Measurements from ENCODE around the gene CHID1.

CHID1 gene

GRCh38 chr11:910589-911030 lies at the start of gene CHID1:
Gene CHID1, minus strand, starts transcription at chr11:910810. Its CDS starts 5,994 bp downstream, at chr11:904816.
- DNase-seq (ENCODE audit: low spot score): peak; percentile 98

- DNase-seq (ENCODE audit: low spot score): no peak
These were observed 49.0 kb upstream of the CHID1 start for GRCh38 chr11:959608-960007.

DNA sequence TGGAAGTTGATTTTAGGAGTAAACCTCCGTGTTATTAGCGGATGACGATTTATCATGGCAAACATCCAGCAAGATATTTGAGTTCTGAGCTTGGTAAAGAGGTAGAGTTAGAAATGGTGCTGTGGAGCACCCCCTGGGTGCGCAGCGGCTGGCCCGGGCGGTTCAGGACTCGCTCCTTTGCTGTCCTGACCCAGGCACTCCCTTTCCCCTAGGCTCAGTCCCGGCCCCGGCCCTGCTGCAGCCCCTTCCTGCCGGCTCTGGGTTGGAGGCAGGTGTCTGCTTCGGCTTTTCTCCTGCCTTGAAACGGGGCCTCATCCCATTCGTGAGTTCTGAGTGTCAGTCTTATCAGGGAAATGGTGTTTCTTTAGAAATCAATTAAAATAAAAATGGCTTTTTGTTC lies 48.4 kb upstream of the CHID1 start:
- no peak for DNase-seq (ENCODE audit: low spot score)

GRCh38 chr11:958101-958500 lies 47.5 kb upstream of the CHID1 start:
- DNase-seq (ENCODE audit: low spot score): no peak

DNA sequence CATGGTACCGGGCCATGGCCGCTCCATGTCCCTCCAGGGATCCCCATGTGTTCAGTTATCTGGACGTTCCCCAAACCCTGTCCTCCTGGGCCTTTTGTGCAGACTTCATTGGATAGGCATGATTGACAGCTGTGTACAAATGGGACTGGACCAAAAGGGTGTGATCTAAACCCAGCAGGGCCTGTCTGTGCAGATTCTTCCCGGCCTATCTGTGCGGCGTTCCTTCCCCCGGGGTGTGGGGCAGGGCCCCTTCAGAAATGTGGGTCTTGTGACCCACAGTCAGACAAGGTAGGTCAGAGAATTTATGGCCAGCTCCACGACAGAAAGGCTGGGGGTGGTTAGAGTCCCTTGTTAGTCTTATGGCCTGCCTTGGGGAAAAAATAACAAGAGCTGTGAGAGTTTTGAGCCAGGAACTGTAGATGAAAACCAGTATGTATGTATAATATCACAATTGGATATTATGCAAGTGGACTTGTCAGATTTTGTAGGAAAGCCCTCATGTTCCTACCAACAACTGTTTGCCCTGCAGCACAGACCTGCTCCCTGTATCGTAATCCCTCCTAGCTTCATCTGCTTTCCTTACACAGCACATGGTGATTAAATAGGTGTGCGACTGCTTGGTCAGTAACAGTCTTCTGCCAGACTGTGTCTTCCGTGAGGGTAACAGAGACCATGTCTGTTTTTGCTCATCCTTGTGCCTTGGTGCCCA lies 46.8 kb upstream of the CHID1 start:
- DNase-seq (ENCODE audit: low spot score): no peak

- DNase-seq (ENCODE audit: low spot score): no peak
These were observed 44.8 kb upstream of the CHID1 start for GRCh38 chr11:955154-956063.

GRCh38 chr11:954392-955153 lies 44.0 kb upstream of the CHID1 start:
- DNase-seq (ENCODE audit: low spot score): no peak

DNA sequence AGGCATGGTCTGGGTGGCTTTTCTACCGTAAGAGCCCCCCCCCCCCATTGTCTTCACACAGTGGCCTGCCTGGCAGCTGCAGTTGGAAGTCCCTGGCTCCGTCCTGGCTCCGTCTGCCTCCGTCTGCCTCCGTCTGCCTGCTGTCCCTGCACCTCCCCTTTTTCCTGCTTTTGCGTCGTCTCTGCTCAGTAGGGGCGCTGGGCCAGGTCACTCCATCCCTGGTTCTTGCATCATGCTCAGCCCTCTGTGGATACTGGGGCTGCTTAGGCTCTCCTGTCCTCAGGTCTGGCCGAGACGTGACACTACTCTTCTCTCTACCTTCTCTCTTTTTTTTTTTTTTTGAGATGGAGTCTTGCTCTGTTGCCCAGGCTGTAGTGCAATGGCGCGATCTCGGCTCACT lies 42.9 kb upstream of the CHID1 start:
- DNase-seq (ENCODE audit: low spot score): no peak

DNA sequence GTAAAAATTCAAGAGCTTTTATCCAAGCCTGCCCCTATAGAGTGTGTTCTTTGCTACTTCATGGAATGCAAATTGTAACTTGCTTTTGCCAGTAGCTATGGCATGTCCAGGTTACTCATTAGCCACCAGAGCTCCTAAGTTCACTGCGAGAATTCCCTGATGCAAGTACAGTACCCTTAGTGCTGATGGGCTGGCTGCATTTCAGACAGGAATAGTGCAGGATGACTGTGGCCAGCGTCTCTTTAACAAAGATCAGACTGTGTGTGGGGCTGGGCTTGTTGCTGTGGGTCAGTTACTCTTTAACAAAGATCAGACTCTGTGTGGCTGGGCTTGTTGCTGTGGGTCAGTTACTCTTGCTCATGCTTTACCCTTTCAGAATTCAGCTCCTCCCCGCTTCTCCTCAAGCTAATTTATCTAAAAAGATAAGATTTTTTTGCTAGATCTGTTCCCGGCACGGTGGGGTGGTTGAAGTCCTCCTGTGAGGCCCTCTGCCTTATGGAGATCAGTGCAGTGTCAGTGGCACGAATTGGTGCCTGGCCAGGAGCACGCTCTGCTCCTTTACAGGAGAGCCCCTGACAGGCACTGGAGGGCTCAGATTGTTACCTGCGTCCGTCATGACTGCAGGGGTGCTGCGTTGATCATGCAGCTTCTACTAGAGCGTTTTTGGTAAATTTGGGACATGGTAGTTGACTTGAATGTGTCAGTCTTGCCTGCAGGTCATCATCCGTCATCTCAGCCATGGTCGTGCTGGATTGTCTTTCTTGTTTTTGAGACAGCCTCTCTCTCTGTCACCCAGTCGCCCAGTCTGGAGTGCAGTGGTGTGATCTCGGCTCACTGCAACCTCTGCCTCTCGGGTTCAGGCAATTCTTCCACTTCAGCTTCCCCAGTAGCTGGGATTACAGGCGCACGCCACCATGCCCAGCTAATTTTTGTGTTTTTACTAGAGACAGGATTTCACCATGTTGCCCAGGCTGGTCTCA lies 42.1 kb upstream of the CHID1 start:
- no peak for DNase-seq (ENCODE audit: low spot score)

DNA sequence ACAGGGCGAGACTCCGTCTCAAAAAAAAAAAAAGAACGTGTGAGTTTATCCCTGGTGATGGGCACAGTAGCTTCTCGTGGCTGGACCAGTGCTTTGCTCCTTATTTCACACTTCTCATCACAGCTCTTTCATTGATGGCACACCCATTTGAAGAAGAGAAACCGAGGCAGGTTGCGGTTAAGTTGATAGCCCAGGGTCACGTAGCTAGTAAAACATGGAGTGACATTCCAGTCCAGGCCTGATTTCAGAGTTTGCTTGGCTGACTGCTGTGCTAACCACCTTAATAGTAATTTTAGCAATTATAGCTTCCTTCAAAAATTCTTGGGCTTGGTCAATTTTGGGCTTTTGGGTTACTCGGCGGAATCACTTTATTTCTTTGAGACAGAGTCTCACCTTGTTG lies 40.9 kb upstream of the CHID1 start:
- no peak for DNase-seq (ENCODE audit: low spot score)

DNA sequence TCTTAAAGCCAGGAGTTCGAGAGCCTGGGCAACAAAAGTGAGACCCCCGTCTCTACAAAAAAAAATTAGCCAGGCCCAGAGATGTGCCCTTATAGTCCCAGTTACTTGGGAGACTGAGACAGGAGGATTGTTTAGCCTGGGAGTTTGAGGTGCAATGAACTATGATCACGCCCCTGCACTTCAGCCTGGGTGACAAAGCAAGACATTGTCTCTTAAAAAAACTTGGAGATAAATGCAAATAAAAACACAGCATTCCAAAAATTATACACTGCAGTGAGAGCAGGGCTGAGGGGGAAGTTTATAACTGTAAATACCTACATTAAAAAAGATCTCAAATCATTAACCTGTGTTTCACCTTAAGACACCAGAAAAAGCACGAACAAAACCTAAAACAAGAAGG lies 37.1 kb upstream of the CHID1 start:
- no peak for DNase-seq (ENCODE audit: low spot score)

DNA sequence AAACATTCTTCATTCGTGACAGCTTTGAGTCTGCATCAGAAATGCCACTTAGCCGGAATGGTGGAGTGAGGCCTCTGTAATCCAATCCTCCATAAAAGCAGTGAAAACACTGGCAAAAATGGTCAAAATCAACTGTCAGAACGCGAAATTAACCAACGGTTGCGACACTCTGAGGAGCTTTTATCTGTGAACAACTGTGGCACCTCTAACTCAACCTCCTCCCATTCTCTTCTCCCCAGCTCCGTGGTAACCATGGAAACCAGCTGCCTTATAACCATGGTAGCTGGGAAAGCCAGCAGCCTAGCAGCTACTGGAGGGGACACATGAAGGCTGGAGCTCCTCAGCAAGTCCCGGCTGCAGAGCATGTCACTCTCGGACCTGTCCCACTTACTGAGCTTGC lies 35.4 kb upstream of the CHID1 start:
- DNase-seq (ENCODE audit: low spot score): no peak

- peak; percentile 53 for DNase-seq (ENCODE audit: low spot score)
These were observed 34.3 kb upstream of the CHID1 start for GRCh38 chr11:944711-945470.

- DNase-seq (ENCODE audit: low spot score): peak; percentile 77
These were observed 32.2 kb upstream of the CHID1 start for GRCh38 chr11:942823-943222.

- no peak for DNase-seq (ENCODE audit: low spot score)
These were observed 30.0 kb upstream of the CHID1 start for GRCh38 chr11:940496-941135.

DNA sequence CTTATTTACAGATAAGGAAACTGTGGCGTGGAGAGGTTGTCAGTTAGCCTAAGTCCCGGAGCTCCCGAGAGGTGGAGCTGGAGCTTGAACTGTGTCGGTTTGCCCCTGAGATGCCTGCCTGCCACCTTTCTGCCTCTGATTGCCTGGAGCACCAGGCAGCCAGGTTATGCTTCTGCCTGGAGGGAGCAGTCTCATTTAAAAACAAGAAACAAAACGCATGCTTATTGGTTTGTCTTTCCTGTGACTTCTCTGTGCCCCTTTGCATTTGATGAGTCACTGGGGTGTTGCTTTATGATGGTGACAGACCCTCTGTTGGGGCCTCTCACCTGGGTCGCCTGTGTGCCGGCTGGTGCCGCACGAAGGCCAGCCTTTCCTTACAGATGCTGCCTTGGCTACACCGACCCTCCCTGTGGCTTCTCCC lies 27.2 kb upstream of the CHID1 start:
- no peak for DNase-seq (ENCODE audit: low spot score)

DNA sequence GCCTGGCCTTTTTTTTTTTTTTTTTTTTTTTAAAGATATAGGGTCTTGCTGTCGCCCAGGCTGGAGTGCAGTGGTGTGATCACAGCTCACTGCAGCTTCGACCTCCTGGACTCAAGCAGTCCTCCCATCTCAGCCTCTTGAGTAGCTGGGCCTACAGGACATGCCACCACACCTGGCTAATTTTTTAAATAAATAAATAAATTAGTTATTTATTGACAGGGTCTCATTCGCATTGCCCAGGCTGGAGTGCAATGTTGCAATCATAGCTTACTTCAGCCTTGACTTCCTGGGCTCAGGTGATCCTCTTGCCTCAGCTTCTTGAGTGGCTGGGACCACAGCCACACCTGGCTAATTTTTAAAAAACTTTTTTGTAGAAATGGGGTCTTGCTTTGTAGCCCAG lies 25.6 kb upstream of the CHID1 start:
- no peak for DNase-seq (ENCODE audit: low spot score)

- DNase-seq (ENCODE audit: low spot score): no peak
These were observed 23.9 kb upstream of the CHID1 start for GRCh38 chr11:934527-934926.

DNA sequence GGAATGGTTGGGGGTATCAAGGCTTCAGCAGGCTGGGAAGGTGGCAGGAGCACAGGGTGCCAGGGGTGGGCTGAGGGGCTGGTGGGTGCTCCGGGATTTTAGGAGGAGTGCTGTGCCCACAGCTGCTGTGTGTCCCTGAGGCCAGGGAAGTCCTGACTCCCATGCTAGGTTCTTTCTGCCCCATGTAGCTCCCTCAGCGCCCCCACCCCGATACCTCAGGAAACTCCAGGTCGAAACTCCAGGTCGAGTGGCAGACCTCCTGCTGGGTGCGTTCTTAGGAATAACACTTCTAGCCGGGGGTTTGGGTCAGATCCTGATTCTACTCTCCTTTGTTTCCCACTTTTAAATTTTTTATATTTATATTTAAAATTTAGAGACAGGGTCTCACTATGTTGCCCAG lies 23.3 kb upstream of the CHID1 start:
- DNase-seq (ENCODE audit: low spot score): no peak

All from GM03348 (cell line).